GM21381 (cell line): ENCODE measurements around the gene MAP10.

Experiments used
- ATAC-seq: cut with Tn5 transposase; IDR thresholded peaks from one replicate; pipeline ENCODE4 v1.9.1; 2021; ENCODE audit warnings: mild to moderate bottlenecking, moderate library complexity; ENCODE audit not compliant: unreplicated experiment

MAP10 gene

DNA sequence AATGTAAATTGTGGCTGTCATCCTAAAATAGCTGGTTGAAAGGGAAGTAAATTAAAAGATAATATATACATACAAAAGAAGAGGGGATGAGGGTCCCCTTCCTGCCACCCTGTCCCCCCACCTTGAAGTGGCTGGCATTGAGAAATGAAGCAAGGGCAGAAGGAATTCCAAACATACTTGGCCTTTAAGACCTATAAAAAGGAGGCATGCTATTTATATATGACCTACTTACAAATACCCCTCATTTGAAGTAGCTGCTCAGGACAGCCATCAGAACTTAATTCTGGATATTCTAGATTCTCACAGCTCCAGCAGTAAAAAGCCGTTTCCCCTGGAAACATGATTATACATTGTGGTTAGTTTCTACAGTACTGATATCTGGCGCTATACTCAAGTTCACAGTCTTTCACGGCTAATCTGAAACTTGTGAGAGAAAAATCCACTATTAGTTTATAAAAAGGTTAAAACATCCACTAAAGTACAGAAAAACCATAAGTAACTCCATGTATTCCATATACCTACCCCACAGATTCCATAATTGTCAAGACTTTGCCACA lies 9.6 kb upstream of the MAP10 start:
- ATAC-seq: no peak

DNA sequence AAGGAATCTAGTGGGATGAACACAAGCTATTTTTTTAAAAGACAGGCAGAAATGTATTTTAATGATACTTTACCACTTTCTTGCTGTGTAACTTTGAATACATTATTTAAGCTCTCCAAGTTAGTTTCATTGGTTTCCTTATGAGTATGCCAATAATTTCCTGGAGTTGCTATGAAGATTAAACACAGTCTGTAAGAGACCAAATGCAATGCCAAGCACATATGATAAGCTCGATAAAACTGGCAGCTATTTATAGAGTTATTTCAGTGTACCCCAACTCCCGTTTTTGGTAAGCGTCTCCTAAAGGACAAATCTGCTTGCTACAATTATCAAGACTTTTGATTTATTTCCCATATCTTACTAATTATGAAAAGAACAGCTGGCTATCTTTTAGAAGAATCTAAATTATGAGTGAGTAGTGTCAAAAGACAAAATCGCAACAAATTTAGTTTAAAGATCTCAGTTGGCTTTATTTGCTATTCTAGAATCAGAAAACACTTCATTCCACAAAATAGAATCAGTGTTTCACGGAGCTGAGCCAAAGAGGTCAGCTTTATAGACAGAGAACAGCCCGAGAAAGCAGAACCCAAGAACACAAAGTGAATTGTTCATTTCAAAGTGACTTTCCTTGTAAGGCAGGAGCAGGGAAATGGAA lies 7.2 kb upstream of the MAP10 start:
- ATAC-seq: no peak

DNA sequence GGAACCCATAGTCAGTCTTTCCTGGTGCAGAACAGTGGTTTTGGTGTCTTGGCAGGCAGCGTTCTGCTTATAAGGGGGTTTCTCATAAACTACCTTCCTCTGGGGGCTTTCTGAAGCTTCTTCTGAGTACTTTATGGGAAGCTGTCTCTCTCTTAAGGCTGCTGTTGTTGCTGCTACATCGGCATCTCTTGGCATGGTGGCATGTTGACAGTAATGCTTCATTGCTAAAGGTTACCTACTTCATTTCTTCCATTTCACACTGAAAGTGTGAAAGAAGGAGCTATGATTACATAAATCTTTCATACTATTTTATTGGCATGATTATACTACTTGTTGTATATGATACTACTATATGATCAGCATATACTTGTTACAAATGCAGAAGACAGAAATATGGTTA lies 6.3 kb upstream of the MAP10 start:
- ATAC-seq: no peak

DNA sequence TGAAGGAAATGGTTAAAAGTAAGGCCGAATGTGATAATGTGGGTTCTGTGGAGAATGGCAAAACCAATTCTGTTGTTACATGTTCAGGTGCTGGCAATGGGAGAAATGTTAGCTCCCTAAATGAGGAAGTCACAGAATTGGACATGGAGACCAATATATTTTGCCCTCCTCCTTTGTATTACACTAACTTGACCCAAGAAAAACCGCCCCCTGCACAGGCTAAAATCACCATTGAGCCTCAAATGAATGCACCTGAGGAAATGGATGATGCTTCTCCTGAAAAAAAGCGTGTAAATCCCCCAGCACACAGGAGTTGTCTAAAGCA lies 932 bp downstream of the MAP10 start:
- no peak for ATAC-seq

DNA sequence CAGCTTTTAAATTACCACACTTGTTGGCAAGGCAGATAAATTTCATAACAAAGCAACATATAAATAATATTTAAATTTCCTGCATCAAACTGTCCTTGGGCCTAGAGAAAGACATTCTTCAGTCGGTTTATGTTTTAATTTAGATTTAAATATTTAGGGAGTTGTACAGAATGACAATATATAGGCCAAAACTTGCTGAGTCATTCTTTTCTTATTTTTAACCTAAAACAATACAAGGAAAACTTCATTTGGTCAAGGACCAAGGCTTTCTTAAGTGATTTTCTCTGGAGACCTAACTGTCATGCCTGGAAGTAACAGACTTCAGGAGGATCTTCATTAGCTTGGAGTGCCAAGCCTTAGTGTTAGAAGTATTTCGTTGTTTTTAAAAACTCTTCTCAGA lies 5.6 kb downstream of the MAP10 start:
- ATAC-seq: no peak

DNA sequence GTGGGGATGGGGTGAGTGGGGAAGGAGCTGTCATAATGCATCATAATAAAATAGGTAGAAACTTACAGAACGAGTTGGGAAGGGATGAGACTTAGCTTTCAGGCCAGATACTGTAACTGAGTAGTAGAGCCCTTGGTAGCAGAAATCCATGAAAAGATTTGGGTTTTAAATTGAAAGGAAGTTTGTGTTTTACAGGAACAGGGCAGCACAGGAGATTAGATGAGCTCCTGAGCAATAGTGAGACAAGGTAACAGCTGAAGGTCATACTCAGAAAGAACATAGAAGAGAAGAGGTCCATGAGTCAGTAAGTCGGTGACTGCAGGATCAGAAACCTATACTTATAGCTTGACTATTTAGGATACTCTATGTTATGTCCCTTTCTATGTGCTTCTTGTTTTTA lies 7.3 kb downstream of the MAP10 start:
- ATAC-seq: no peak

DNA sequence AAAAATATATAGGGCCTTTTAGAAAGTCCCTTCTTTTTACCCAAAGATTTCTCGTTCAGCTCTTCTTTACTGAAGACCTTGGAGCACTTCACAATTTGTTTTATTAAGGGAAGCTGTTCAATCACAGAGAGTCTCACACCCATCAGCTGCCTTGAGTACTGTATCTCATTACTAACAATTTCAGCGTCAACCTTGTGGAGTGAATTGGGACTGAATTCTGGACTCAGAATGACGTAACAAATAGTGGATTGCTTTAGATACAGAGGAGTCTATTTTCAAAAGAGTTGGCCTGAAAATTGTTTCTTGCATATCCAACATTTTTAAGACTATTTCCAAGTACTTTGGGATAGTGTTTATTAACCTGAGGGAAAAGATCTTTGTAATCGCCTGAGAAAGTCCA lies 7.9 kb downstream of the MAP10 start:
- no peak for ATAC-seq

DNA sequence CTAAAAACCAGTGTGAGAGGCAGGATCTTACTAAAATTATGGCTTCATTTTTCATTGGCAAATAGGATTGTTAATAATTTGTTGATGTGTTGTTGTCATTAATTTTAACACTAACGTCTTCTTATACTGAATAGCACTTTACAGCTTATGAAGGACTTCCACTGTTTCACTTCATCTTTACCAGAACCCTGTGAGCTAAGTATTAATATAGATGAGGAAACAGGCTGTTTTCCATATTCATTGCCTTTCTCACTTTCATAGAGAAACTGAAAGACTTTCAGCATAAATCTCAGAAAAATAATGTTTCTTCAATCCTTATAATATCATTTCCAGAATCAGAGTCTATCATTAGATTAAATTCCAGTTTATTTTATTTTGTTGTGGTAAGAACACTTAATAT lies 8.5 kb downstream of the MAP10 start:
- no peak for ATAC-seq

DNA sequence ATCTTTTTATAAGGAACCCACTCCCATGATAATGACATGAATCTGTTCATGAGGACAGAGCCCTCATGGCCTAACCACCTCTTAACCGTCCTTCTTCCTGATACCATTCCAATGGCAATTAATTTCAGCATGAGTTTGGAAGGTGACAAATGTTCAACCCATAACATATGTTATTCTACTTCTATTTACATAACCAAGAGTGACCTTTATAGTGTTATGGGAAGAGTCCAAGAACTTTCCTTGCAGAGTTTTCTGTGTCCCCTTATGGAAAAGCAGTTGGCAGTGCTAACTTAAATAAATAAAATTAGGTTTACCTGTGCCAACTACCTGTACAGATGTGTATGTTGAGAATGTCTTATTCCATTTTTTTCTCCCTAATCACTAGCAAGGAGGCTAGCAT lies 11.1 kb downstream of the MAP10 start:
- no peak for ATAC-seq

DNA sequence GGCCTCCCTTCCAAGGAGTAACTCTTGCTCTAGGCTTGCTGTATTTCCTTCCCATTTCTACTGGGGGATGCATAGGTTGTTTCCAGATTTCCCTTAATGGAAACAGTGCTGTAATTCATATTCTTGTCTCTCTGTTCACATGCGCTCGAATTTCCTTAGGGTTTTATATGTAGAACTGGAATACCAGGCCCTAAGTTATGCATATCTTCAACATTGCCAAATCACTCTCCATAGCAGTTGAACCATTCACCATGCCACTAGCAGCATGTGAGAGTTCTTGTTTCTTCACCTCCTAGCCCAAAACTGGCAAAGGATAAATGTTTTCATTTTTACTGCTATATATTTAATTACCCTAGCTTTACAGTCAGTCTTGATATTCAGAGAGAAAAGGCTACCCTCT lies 12.8 kb downstream of the MAP10 start:
- no peak for ATAC-seq

DNA sequence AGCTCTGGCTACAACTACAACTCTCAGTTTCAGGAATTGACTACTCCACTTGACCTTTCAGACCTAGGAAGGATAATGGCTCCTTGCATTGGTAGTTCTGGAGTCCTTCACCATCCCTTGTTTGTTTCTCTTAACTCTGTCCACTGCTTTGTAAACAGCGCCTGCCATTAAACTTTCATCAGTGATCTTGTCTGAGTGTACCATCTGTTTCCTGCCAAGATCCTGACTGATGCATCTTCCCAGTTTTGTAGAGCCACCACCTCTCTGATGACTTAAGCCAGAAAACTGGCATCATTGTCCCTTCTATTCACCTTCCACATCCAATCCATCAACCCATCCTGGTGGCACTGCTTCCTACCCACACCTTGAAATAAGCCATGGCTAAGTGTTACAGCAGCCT lies 15.2 kb downstream of the MAP10 start:
- ATAC-seq: no peak

DNA sequence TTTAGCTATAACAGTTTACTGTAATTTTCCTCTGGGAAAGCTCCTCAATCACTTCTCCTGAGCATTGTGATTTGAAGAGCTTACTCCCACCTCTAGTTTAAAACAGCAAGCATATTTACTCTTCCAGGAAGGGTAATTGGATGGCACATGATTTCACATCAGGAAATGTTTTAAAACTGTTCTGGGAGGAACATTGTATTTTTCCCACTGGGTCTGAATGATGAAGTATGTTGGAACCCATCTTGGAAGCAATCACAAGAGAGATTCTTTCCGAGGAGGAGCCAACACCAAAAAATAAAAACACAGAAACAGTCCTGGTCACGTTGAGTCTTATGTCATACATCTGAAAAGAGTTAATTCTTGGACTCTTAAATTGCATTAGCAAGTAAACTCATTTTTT lies 17.3 kb downstream of the MAP10 start:
- ATAC-seq: no peak

DNA sequence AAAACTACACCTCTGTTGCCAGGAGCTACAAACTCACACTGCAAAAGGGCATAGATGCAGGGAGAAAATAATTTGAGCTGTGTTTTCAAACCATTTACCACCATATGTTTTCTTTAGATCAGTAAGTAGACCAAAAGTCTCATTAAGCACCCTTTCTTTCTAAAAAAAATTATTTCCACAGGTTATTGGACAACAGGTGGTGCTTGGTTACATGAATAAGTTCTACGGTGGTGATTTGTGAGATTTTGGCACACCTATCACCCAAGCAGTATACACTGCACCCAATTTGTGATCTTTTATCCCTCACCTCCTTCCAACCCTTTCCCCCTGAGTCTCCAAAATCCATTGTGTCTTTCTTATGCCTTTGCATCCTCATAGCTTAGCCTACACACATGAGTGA lies 21.1 kb downstream of the MAP10 start:
- no peak for ATAC-seq

DNA sequence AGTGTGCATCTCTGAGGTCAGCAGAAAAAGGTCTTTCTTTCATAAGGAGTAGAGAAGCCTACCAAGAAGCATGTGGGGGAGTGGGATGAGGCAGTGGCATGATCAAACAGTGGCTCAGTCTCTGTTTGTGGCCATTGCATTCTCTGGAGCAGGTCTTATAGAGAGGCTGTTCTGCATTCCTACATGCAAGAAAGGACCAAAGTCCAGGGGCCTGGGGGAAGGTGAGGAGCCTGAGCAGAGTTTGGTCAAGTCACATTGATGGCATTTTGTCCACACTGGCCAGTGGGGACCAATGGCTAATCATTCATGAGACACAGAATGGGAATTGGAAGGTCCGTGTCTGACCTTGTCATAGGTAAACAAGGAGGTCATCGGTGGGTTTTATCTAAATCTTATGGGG lies 25.4 kb downstream of the MAP10 start:
- ATAC-seq: no peak

DNA sequence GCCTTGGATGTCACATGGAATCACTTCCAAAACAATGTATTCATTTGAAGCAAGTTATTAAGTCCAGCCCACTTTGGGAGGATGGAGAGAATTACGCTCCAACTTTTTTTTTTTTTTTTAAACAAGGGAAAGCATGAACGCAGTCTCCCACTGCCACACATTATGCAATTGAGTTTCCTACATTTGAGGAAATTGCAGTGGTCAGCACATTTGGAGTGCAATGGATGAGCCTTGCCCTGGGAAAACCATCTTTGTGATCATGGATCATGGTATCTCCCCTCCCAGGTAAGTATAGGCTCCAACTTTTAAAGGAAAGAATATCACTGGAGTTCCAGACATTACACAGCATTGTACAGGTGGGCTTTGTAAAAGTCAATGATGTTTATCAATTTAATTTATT lies 26.7 kb downstream of the MAP10 start:
- ATAC-seq: no peak

DNA sequence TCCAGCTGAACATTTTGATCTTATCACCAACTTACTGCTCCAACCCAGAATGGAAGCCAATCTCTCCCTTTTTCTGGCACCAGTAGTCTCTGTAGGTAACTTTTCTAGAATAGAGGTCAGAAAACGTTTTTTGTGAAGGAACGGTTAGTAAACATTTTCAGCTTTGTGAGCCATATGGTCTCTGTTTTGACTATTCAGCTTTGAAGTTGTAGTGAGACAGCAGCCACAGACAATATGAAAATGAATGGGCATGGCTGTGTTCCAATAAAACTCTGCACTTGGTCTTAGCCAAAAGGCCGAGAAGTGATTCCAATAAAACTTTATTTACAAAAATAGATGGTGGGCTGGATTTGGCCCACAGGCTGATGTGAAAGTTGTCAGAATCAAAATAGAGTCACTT lies 28.9 kb downstream of the MAP10 start:
- no peak for ATAC-seq

DNA sequence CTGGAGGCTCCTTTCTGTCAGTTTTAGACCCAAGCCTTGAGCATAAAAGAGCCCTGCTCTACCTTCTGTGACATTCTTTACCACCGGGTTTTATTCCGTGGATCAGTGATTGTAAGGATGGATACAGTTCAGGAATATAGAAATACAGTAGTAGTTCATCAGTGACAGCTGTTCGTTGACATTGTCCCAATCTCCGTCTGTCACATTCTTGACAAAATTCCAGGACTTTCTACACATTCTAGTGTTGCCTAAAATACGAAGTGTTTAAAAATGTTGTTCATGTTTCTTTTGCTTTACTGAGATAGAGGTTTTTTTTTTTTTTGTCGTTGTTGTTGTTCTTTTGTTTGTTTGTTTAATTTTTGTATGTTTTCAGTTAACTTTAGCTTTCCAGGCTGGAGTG lies 29.9 kb downstream of the MAP10 start:
- no peak for ATAC-seq

DNA sequence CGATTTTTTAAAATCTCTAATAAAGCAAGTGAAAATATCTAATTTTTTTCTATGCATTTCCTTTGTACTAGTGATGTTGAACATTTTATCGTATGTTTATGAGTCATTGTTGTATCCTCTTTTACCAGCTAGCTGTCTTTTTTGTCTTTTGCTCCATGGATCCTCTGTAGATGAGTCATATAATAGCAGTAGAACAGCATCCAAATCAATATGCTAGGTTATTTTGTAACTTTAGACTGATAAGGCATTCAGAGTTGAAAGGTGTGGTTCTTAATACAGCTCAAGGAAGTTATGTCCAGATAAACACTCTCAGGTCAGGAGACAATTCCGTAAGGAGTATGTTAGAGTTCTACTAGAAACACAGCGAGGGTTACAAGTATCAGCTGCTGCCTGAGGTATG lies 31.9 kb downstream of the MAP10 start:
- no peak for ATAC-seq

DNA sequence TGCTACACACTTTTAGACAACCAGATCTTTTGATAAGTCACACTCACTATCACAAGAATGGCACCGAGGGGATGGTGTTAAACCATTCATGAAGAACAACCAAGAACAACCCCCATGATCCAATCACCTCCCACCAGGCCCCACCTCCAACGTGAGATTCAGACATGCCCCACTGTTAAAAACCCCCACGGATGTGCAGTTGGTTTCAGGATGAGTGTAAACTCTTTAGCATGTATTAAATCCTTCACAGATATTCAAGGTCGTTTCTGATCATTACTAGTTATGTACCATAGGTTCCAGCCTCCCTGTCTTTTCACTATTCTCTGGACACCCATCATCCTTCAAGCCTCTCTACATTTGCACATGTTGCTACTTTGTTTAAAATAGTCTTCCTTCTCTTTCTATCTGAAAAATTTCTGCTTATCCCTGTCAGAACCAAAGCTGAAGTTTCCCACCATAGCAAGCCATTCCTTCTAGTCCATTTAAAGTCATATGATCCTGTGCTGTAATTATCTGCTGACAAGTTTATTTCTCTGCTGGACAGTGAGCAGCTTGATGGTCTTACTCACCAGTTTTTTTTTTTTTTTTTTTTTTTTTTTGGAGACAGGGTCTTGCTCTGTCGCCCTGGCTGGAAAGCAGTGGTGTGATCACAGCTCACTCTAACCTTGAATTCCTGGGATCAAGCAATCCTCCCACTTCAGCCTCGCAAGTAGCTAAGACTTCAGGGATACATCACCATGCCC lies 36.8 kb downstream of the MAP10 start:
- no peak for ATAC-seq

DNA sequence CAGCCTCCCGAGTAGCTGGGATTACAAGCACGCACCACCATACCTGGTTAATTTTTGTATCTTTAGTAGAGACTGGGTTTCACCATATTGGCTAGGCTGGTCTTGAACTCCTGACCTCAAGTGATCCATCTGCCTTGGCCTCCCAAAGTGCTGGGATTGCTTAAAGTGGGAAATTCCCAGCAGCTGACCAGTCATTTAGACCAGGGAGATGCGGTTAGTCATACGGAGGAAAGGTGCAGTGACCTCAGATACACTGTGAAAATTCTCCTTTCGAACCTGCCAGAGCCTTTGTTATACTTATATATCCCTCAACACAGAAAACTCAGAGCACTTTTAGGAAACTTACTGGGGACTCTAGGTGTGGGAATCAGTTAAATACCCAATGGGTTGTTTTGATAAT lies 39.6 kb downstream of the MAP10 start:
- ATAC-seq: no peak

DNA sequence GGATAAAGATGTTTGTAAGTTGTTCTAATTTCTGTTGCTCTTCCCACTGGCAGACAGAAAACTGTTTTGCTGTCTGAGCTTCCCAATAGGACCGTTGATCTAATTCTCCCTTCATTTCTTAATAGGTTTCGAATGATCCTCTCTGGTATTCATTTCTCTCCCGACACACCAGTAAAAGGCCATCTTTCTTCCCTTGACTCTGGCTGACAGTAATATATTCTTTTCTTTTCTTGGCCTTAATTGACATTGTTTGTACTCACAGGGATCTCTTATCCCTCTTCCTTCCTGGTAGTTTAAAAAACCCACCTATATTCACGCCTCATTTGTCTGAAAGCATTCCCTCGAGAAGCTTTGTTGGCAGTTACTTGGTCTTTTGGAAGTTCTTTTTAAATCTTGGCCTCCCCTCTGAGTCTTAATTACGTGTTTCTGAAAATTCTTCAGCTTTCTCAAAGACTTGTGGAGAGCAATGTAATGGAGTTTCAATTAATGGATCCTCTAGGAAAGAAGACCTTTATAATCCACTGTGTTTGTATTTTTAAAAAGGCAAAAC lies 40.3 kb downstream of the MAP10 start:
- ATAC-seq: no peak

DNA sequence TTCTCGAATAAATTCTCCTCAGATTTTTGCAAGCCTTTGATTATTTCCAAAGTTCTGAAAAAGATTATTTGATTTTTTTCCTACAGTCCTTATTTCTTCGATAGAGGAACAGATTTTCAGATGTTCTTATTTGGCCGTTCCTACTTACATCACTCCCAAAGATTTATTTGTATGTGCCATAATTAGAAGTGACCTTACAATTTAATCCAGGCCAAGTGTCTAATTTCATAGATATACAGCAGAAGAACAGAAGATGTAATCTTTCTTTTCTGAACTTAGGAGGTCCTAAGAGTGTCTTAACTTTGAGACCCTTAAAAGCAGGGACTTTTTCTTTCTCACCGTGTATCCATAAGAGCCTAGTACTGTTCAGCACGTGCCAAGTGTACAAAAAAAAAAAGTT lies 46.3 kb downstream of the MAP10 start:
- no peak for ATAC-seq
